Rectal smooth muscle tissue (tissue), 1 donor: ENCODE measurements around the gene MAP2K3.

Experiments
- H3K27ac ChIP-seq: one replicate; pipeline ENCODE4 v1.7.0; 2013; ENCODE audit warnings: low read depth, low read length, inconsistent platforms
- H3K27me3 ChIP-seq: one replicate; pipeline ENCODE4 v1.7.0; 2013; ENCODE audit warnings: low read length; ENCODE audit not compliant: control insufficient read depth, insufficient read depth
- H3K36me3 ChIP-seq: one replicate; pipeline ENCODE4 v1.7.0; 2013; ENCODE audit warnings: low read length; ENCODE audit not compliant: control insufficient read depth, insufficient read depth
- H3K4me1 ChIP-seq: one replicate; pipeline ENCODE4 v1.7.0; 2013; ENCODE audit warnings: low read length; ENCODE audit not compliant: control insufficient read depth, insufficient read depth
- H3K4me3 ChIP-seq: one replicate; pipeline ENCODE4 v1.7.0; 2013; ENCODE audit warnings: low read length
- H3K9ac ChIP-seq: one replicate; pipeline ENCODE4 v1.7.0; 2013; ENCODE audit warnings: low read length

The MAP2K3 gene

GRCh38 chr17:21284319-21285163 lies at the start of gene MAP2K3:
TSS of gene MAP2K3 (plus strand) at chr17:21284711. CDS start at chr17:21284921, 210 bp downstream.
- peak within 1 kb of the TSS; percentile 70 for H3K9ac ChIP-seq
- no peaks in the 10 kb centered on the region for H3K36me3 ChIP-seq
- peaks cover 36% of the 10 kb centered on the region for H3K4me1 ChIP-seq
- H3K27me3 ChIP-seq: no peaks in the 10 kb centered on the region
- H3K4me3 ChIP-seq: peak within 1 kb of the TSS; percentile 74
- peak within 1 kb of the TSS; percentile 93 for H3K27ac ChIP-seq

GRCh38 chr17:21235921-21236320 lies 48.6 kb upstream of the MAP2K3 start:
- Histone ChIP-seq H3K9ac (no peak overlapping the region), H3K4me1 (no peaks in the 10 kb centered on the region), H3K4me3 (no peak overlapping the region), H3K36me3 (no peaks in the 10 kb centered on the region), H3K27ac (no peak overlapping the region), H3K27me3 (no peaks in the 10 kb centered on the region)

GRCh38 chr17:21239680-21240368 lies 44.7 kb upstream of the MAP2K3 start:
- H3K4me3 ChIP-seq: no peak overlapping the region
- no peak overlapping the region for H3K9ac ChIP-seq
- H3K27me3 ChIP-seq: no peaks in the 10 kb centered on the region
- H3K4me1 ChIP-seq: no peaks in the 10 kb centered on the region
- no peaks in the 10 kb centered on the region for H3K36me3 ChIP-seq
- H3K27ac ChIP-seq: no peak overlapping the region

GRCh38 chr17:21240369-21241055 lies 44.0 kb upstream of the MAP2K3 start:
- H3K9ac ChIP-seq: no peak overlapping the region
- H3K27me3 ChIP-seq: no peaks in the 10 kb centered on the region
- no peaks in the 10 kb centered on the region for H3K36me3 ChIP-seq
- H3K4me3 ChIP-seq: no peak overlapping the region
- no peak overlapping the region for H3K27ac ChIP-seq
- H3K4me1 ChIP-seq: no peaks in the 10 kb centered on the region

GRCh38 chr17:21241564-21241963 lies 42.9 kb upstream of the MAP2K3 start:
- no peaks in the 10 kb centered on the region for H3K36me3 ChIP-seq
- no peak overlapping the region for H3K27ac ChIP-seq
- no peaks in the 10 kb centered on the region for H3K27me3 ChIP-seq
- H3K9ac ChIP-seq: no peak overlapping the region
- H3K4me1 ChIP-seq: no peaks in the 10 kb centered on the region
- no peak overlapping the region for H3K4me3 ChIP-seq

- no peak overlapping the region for H3K4me3 ChIP-seq
- no peaks in the 10 kb centered on the region for H3K4me1 ChIP-seq
- H3K9ac ChIP-seq: no peak overlapping the region
- no peaks in the 10 kb centered on the region for H3K36me3 ChIP-seq
- no peaks in the 10 kb centered on the region for H3K27me3 ChIP-seq
- no peak overlapping the region for H3K27ac ChIP-seq
These were observed 42.3 kb upstream of the MAP2K3 start for GRCh38 chr17:21242026-21242697.

GRCh38 chr17:21242780-21243515 lies 41.6 kb upstream of the MAP2K3 start:
- Histone ChIP-seq H3K36me3 (no peaks in the 10 kb centered on the region), H3K27ac (no peak overlapping the region), H3K27me3 (no peaks in the 10 kb centered on the region), H3K4me3 (no peak overlapping the region), H3K9ac (no peak overlapping the region), H3K4me1 (no peaks in the 10 kb centered on the region)

- Histone ChIP-seq H3K27me3 (no peaks in the 10 kb centered on the region), H3K4me3 (no peak overlapping the region), H3K4me1 (no peaks in the 10 kb centered on the region), H3K9ac (no peak overlapping the region), H3K36me3 (no peaks in the 10 kb centered on the region), H3K27ac (no peak overlapping the region)
These were observed 40.8 kb upstream of the MAP2K3 start for GRCh38 chr17:21243516-21244303.

GRCh38 chr17:21245639-21246084 lies 38.8 kb upstream of the MAP2K3 start:
- Histone ChIP-seq H3K4me1 (no peaks in the 10 kb centered on the region), H3K9ac (no peak overlapping the region), H3K27me3 (no peaks in the 10 kb centered on the region), H3K36me3 (no peaks in the 10 kb centered on the region), H3K27ac (no peak overlapping the region), H3K4me3 (no peak overlapping the region)

- Histone ChIP-seq H3K36me3 (no peaks in the 10 kb centered on the region), H3K4me3 (no peak overlapping the region), H3K4me1 (no peaks in the 10 kb centered on the region), H3K9ac (no peak overlapping the region), H3K27me3 (no peaks in the 10 kb centered on the region), H3K27ac (no peak overlapping the region)
These were observed 37.8 kb upstream of the MAP2K3 start for GRCh38 chr17:21246698-21247097.
